Aorta (tissue), 5 donors: ENCODE results near the gene RPL36. TPM values are rescaled to one million over a fixed set of nuclear protein-coding genes. Genes with fewer than 3 reads are reported as not detected.
"Not testable (repeated sequence)": the region's sequence is repeated elsewhere in the genome, so short reads cannot be mapped to it uniquely, and the experiment has no call there.

ENCODE experiments used
- ATAC-seq: fragments of 200-7000 bp; cut with Tn5 transposase; one replicate; pipeline ENCODE4 v1.9.1; 2022; ENCODE audit warnings: moderate library complexity; ENCODE audit not compliant: low FRiP score
- DNase-seq, 2 donors: peaks; one replicate each; pipeline ENCODE4 v3.0.0-alpha.2; 2020
- H3K27ac ChIP-seq, 2 donors: one replicate each; pipeline ENCODE4 v1.5.1; 2013; ENCODE audit warnings: low read length in 2 of 2, mild to moderate bottlenecking in 2 of 2, moderate library complexity in 2 of 2, control low read depth in 1 of 2, inconsistent platforms in 1 of 2, low read depth in 1 of 2
- H3K27me3 ChIP-seq, 2 donors: one replicate each; pipeline ENCODE4 v1.6.1; 2013; ENCODE audit warnings: control low read depth in 1 of 2, low read length in 1 of 2, mild to moderate bottlenecking in 1 of 2, moderate library complexity in 1 of 2; ENCODE audit not compliant: insufficient read depth in 2 of 2, control insufficient read depth in 1 of 2
- H3K36me3 ChIP-seq, 2 donors: one replicate each; pipeline ENCODE4 v1.6.1; 2013; ENCODE audit warnings: control low read depth in 1 of 2, low read length in 1 of 2, mild to moderate bottlenecking in 1 of 2; ENCODE audit not compliant: insufficient read depth in 2 of 2, control insufficient read depth in 1 of 2
- H3K4me1 ChIP-seq, 2 donors: one replicate each; pipeline ENCODE4 v1.6.1; 2013; ENCODE audit warnings: low read length in 2 of 2, control low read depth in 1 of 2, mild to moderate bottlenecking in 1 of 2, moderate library complexity in 1 of 2; ENCODE audit not compliant: insufficient read depth in 2 of 2, control insufficient read depth in 1 of 2
- H3K4me3 ChIP-seq, 2 donors: one replicate each; pipeline ENCODE4 v1.5.1; 2013; ENCODE audit warnings: low read length in 2 of 2, control low read depth in 1 of 2, mild to moderate bottlenecking in 1 of 2
- H3K9me3 ChIP-seq: one replicate; pipeline ENCODE4 v1.6.1; 2013; ENCODE audit warnings: mild to moderate bottlenecking, low read length; ENCODE audit not compliant: control insufficient read depth
- WGBS, 2 donors: extraction: QIAGEN DNeasy Blood & Tissue Kit; methylation state at CpG; one replicate each; pipeline ENCODE4 v1.1.7; 2013; 5-methylcytosine and 5-hydroxymethylcytosine counted together
- intact Hi-C, 2 donors: fragments of 100-400 bp; cut with DNase I; formaldehyde crosslinking; loops; one replicate each; pipeline versions ENCODE4 v1.14.2 to v1.15.0; 2022
- polyA plus RNA-seq, 2 donors: library from polyadenylated mRNA; stranded (reverse); fragments of 200-250 nt; gene quantifications; one replicate each; pipeline ENCODE4 v1.2.3, GENCODE V29; 2013
- total RNA-seq, 2 donors: library from RNA; stranded (reverse); fragmentation: NEBNext Ultra II Directional; extraction: Animal tissue kit (Norgen Biotek cat#: 25700); gene quantifications; one replicate each; pipeline ENCODE4 v1.2.1, GENCODE V29; 2021
- donor health status: healthy with polysubstance abuse.
- donor health status: Bipolar disorder and iron deficiency.
- donor health status: DM: no; HTN: no; CAD: no.
- donor health status: DM: no; HTN: no; CAD: no.
- donor health status: DM: yes; HTN: yes; CAD: no.

The RPL36 gene
- total and polyA plus RNA-seq, 4 donors: 521 to 1,438 (median 782) TPM

GRCh38 chr19:5697022-5697889, 7.2 kb downstream of the RPL36 start:
- DNase-seq (no peak), ATAC-seq (no peak)
- Histone ChIP-seq H3K36me3 (peaks cover 0 to 10% of the 10 kb centered on the region in 2 donors), H3K27ac (no peak overlapping the region), H3K4me1 (no peaks in the 10 kb centered on the region), H3K9me3 (no peaks in the 10 kb centered on the region), H3K4me3 (no peak overlapping the region), H3K27me3 (no peaks in the 10 kb centered on the region)
- WGBS, 2 donors: 75 to 79% methylated on average over 24 to 25 of the region's 25 CpGs
- intact Hi-C loops: no loop called here

GRCh38 chr19:5697890-5698634, 8.0 kb downstream of the RPL36 start:
- ATAC-seq: no peak
- Histone ChIP-seq H3K36me3 (peaks cover 0 to 10% of the 10 kb centered on the region in 2 donors), H3K27me3 (no peaks in the 10 kb centered on the region), H3K27ac (no peak overlapping the region), H3K9me3 (no peaks in the 10 kb centered on the region), H3K4me3 (no peak overlapping the region), H3K4me1 (no peaks in the 10 kb centered on the region)
- 79 to 80% methylated on average over 30 of the region's 30 CpGs for WGBS, 2 donors
- no peak for DNase-seq
- intact Hi-C loops: no loop called here

- H3K4me3 ChIP-seq: no peak overlapping the region
- H3K9me3 ChIP-seq: no peaks in the 10 kb centered on the region
- H3K27me3 ChIP-seq: no peaks in the 10 kb centered on the region
- WGBS, 2 donors: 89% methylated on average over 38 of the region's 38 CpGs
- intact Hi-C loops: no loop called here
- H3K27ac ChIP-seq: no peak overlapping the region
- DNase-seq (no peak), ATAC-seq (no peak)
- H3K4me1 ChIP-seq: no peaks in the 10 kb centered on the region
- peaks cover 0 to 10% of the 10 kb centered on the region in 2 donors for H3K36me3 ChIP-seq
These were observed 8.7 kb downstream of the RPL36 start for GRCh38 chr19:5698635-5699422.

GRCh38 chr19:5700455-5701092, 10.5 kb downstream of the RPL36 start:
- DNase-seq (no peak), ATAC-seq (no peak)
- no peaks in the 10 kb centered on the region for H3K27me3 ChIP-seq
- no peaks in the 10 kb centered on the region for H3K4me1 ChIP-seq
- H3K27ac ChIP-seq: no peak overlapping the region
- intact Hi-C loops: no loop called here
- H3K36me3 ChIP-seq: peaks cover 0 to 8% of the 10 kb centered on the region in 2 donors
- H3K9me3 ChIP-seq: no peaks in the 10 kb centered on the region
- 94 to 95% methylated on average over 22 of the region's 22 CpGs for WGBS, 2 donors
- no peak overlapping the region for H3K4me3 ChIP-seq

GRCh38 chr19:5702053-5702410, 11.9 kb downstream of the RPL36 start:
- H3K4me1 ChIP-seq, H3K9me3 ChIP-seq, intact Hi-C loops, H3K36me3 ChIP-seq, H3K4me3 ChIP-seq, H3K27me3 ChIP-seq, ATAC-seq, DNase-seq, H3K27ac ChIP-seq: not testable (repeated sequence)
- WGBS, 2 donors: 86 to 90% methylated on average over 8 to 23 of the region's 28 CpGs

- Histone ChIP-seq H3K36me3 (peaks cover 0 to under 1% of the 10 kb centered on the region in 2 donors), H3K27me3 (no peaks in the 10 kb centered on the region), H3K4me1 (no peaks in the 10 kb centered on the region), H3K4me3 (no peak overlapping the region), H3K27ac (no peak overlapping the region), H3K9me3 (no peaks in the 10 kb centered on the region)
- DNase-seq (no peak), ATAC-seq (no peak)
- 96% methylated on average over 40 of the region's 40 CpGs for WGBS, 2 donors
- intact Hi-C loops: no loop called here
These were observed 14.0 kb downstream of the RPL36 start for GRCh38 chr19:5703819-5704818.

GRCh38 chr19:5705552-5705951, 15.5 kb downstream of the RPL36 start:
- DNase-seq (no peak), ATAC-seq (no peak)
- no peak overlapping the region for H3K27ac ChIP-seq
- H3K36me3 ChIP-seq: no peaks in the 10 kb centered on the region
- no peaks in the 10 kb centered on the region for H3K27me3 ChIP-seq
- 82 to 84% methylated on average over 16 of the region's 16 CpGs for WGBS, 2 donors
- intact Hi-C loops: no loop called here
- no peaks in the 10 kb centered on the region for H3K4me1 ChIP-seq
- H3K4me3 ChIP-seq: no peak overlapping the region
- H3K9me3 ChIP-seq: no peaks in the 10 kb centered on the region
